PC-9 (cell line): ENCODE measurements around the gene ALK.

Experiments
- EZH2 ChIP-seq: fragments of 200-600 bp; sonication (generic); IDR thresholded peaks from 2 replicates; pipeline ENCODE4 v1.8.0; 2017; ENCODE audit warnings: antibody characterized with exemption, low read depth
- TF ChIP-seq, protein P1 (sequence below): fragments of 200-600 bp; sonication (generic); conservative IDR thresholded peaks from 2 replicates; pipeline ENCODE4 v1.6.1; 2017; ENCODE audit warnings: mixed run types, antibody characterized with exemption, mild to moderate bottlenecking, moderate library complexity

DNA sequence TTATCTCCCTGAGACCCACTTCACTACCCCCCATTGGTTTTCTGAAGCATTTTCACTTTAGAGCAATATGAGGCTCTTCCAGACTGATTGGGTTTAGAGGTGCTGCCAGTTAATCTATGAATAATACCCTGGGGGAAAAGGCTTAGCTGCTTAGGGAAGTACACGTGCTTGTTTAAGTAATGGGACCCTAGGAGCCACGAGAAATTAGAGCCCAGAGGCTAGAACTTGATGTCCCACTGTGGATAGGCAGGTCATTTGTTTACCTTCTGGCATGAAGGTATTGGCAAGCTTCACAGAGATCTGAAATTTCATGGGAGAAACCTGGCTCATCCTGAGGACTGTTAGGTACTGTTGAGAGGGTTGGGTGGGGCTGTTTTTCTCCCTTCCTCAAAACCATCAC lies 746.4 kb downstream of the ALK start:
- TF ChIP-seq, protein P1, sequence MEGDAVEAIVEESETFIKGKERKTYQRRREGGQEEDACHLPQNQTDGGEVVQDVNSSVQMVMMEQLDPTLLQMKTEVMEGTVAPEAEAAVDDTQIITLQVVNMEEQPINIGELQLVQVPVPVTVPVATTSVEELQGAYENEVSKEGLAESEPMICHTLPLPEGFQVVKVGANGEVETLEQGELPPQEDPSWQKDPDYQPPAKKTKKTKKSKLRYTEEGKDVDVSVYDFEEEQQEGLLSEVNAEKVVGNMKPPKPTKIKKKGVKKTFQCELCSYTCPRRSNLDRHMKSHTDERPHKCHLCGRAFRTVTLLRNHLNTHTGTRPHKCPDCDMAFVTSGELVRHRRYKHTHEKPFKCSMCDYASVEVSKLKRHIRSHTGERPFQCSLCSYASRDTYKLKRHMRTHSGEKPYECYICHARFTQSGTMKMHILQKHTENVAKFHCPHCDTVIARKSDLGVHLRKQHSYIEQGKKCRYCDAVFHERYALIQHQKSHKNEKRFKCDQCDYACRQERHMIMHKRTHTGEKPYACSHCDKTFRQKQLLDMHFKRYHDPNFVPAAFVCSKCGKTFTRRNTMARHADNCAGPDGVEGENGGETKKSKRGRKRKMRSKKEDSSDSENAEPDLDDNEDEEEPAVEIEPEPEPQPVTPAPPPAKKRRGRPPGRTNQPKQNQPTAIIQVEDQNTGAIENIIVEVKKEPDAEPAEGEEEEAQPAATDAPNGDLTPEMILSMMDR, result no peak
- no peak for TF ChIP-seq EZH2
